Measurements from ENCODE around the gene PPP4R3B. TPM values are rescaled to one million over a fixed set of nuclear protein-coding genes. Genes with fewer than 3 reads are reported as not detected.

Gene PPP4R3B
- 10 to 100 TPM; 56.4 to 91.3 (median 71.4) TPM for total RNA-seq

- Histone ChIP-seq H3K27ac (peak within 1 kb of the TSS; percentile 99 to 100), H3K4me3 (peak within 1 kb of the TSS; percentile 95 to 100 (median 99)), H3K27me3 (no peaks in the 10 kb centered on the region), H3K36me3 (no peaks in the 10 kb centered on the region), H3K4me1 (no peaks in the 10 kb centered on the region), H3K9me3 (no peaks in the 10 kb centered on the region)
- intact Hi-C loops (cut with DNase I; ENCODE audit: low total_unique reads) = no loop called here
- TF ChIP-seq CTCF (IDR thresholded peaks at IDR 0.05) (peak; percentile 80 to 92 (median 85)), POLR2AphosphoS5 (IDR thresholded peaks at IDR 0.05) (peak; percentile 94 to 98 (median 97)), POLR2A (IDR thresholded peaks at IDR 0.05) (peak; percentile 92)
- DNase-seq (ENCODE audit: low spot score in 2 of 2) = peak; percentile 98 to 99
Observed at GRCh38 chr2:55617175-55618024, at the start of gene PPP4R3B. PPP4R3B (minus strand) TSS chr2:55617622; CDS start chr2:55617285, 337 bp downstream.

DNA sequence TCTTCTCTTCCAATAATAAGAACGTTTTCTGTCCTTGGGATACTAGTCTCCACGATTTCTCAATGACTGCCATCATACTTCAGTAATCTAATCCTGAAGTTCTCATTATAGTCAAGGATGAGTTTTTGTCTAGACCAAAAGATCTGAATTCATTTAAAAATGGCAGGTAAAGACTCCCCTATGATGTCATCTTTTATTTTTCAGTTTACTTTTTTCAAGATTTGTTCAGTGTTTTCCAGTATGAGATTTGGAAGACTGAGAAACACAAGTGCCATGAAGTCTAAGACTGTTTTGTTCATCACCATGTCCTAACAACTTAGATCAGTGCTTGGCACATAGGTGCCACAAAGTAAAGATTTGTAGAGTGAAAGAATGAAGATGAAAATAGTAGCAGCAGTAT lies 35.8 kb upstream of the PPP4R3B start:
- H3K36me3 ChIP-seq = no peaks in the 10 kb centered on the region
- H3K27me3 ChIP-seq = no peaks in the 10 kb centered on the region
- H3K4me1 ChIP-seq = no peaks in the 10 kb centered on the region
- intact Hi-C loops (cut with DNase I; ENCODE audit: low total_unique reads) = no loop called here
- no peaks in the 10 kb centered on the region for H3K9me3 ChIP-seq
- no peak for TF ChIP-seq POLR2A (IDR thresholded peaks at IDR 0.05)
- no peak for TF ChIP-seq CTCF (IDR thresholded peaks at IDR 0.05)
- TF ChIP-seq POLR2AphosphoS5 (IDR thresholded peaks at IDR 0.05) = no peak
- DNase-seq (ENCODE audit: low spot score in 2 of 2) = no peak
- no peak overlapping the region for H3K27ac ChIP-seq
- H3K4me3 ChIP-seq = no peak overlapping the region

GRCh38 chr2:55649211-55649610 lies 31.8 kb upstream of the PPP4R3B start:
- no peaks in the 10 kb centered on the region for H3K27me3 ChIP-seq
- H3K9me3 ChIP-seq = no peaks in the 10 kb centered on the region
- no peaks in the 10 kb centered on the region for H3K36me3 ChIP-seq
- no peaks in the 10 kb centered on the region for H3K4me1 ChIP-seq
- TF ChIP-seq CTCF (IDR thresholded peaks at IDR 0.05) = no peak
- no peak for TF ChIP-seq POLR2AphosphoS5 (IDR thresholded peaks at IDR 0.05)
- no peak for TF ChIP-seq POLR2A (IDR thresholded peaks at IDR 0.05)
- DNase-seq (ENCODE audit: low spot score in 2 of 2) = no peak
- no peak overlapping the region for H3K4me3 ChIP-seq
- intact Hi-C loops (cut with DNase I; ENCODE audit: low total_unique reads) = loop anchor here (2.0 kb wide), 1 partner anchor 42 kb away; no protein-coding TSS in a partner anchor
- no peak overlapping the region for H3K27ac ChIP-seq

GRCh38 chr2:55636831-55637230 lies 19.4 kb upstream of the PPP4R3B start:
- Histone ChIP-seq H3K4me3 (no peak overlapping the region), H3K36me3 (peaks cover 4% of the 10 kb centered on the region), H3K27me3 (no peaks in the 10 kb centered on the region), H3K9me3 (no peaks in the 10 kb centered on the region), H3K4me1 (no peaks in the 10 kb centered on the region), H3K27ac (no peak overlapping the region)
- intact Hi-C loops (cut with DNase I; ENCODE audit: low total_unique reads) = no loop called here
- TF ChIP-seq POLR2AphosphoS5 (IDR thresholded peaks at IDR 0.05) (no peak), CTCF (IDR thresholded peaks at IDR 0.05) (no peak), POLR2A (IDR thresholded peaks at IDR 0.05) (no peak)
- no peak for DNase-seq (ENCODE audit: low spot score in 2 of 2)

DNA sequence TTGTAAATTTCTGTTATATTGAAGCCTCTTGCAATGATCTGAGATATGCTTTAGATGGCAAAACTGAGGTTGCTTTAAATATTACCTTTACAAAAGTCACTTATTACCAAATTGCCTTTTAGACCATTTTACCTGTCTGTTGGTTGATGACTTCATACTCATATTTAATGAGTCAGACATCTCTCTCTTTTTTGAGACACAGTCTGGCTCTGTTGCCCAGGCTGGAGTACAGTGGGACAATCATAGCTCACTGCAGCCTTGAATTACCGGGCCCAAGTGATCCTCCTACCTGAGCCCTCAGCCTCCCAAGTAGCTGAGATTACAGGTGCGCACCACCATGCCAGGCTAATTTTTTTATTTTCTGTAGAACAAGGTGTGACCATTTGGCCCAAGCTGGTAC lies 11.5 kb upstream of the PPP4R3B start:
- Histone ChIP-seq H3K4me1 (no peaks in the 10 kb centered on the region), H3K36me3 (no peaks in the 10 kb centered on the region), H3K27me3 (no peaks in the 10 kb centered on the region), H3K4me3 (no peak overlapping the region), H3K9me3 (no peaks in the 10 kb centered on the region), H3K27ac (no peak overlapping the region)
- no peak for DNase-seq (ENCODE audit: low spot score in 2 of 2)
- TF ChIP-seq POLR2A (IDR thresholded peaks at IDR 0.05) (no peak), POLR2AphosphoS5 (IDR thresholded peaks at IDR 0.05) (no peak), CTCF (IDR thresholded peaks at IDR 0.05) (no peak)
- intact Hi-C loops (cut with DNase I; ENCODE audit: low total_unique reads) = no loop called here

All from breast epithelium (tissue), 4 donors.